WTC11 (cell line): ENCODE data around the gene FFAR2. TPM values are rescaled to one million over a fixed set of nuclear protein-coding genes. Genes with fewer than 3 reads are reported as not detected.

Source experiments
- ATAC-seq: fragments of 200-7000 bp; cut with Tn5 transposase; 2 replicates; pipeline ENCODE4 v1.10.0; 2021; ENCODE audit warnings: mild to moderate bottlenecking, moderate library complexity
- CTCF ChIA-PET: fragments of 300-600 bp; sonication (Branson Sonifier 250); formaldehyde crosslinking; loops from one replicate; lab custom pipeline; 2021; ENCODE audit warnings: antibody characterized with exemption; lab: Charles Lee
- POLR2A ChIA-PET: fragments of 350-600 bp; sonication (Branson Sonifier 250); formaldehyde crosslinking; loops from one replicate; lab custom pipeline; 2021; ENCODE audit warnings: antibody characterized with exemption; lab: Charles Lee
- DNase-seq: peaks from one replicate; pipeline ENCODE4 v3.0.0; 2021; ENCODE audit warnings: low spot score
- H3K27ac Mint-ChIP-seq: 2 replicates; pipeline ENCODE4 v1.8.0; 2021; ENCODE audit warnings: mixed read lengths
- H3K27me3 Mint-ChIP-seq: 2 replicates; pipeline ENCODE4 v1.8.0; 2021; ENCODE audit warnings: low read depth, mild to moderate bottlenecking, moderate library complexity, mixed read lengths
- H3K36me3 Mint-ChIP-seq: 2 replicates; pipeline ENCODE4 v1.8.0; 2021; ENCODE audit warnings: mixed read lengths
- H3K4me1 Mint-ChIP-seq: 2 replicates; pipeline ENCODE4 v1.8.0; 2022; ENCODE audit warnings: mixed read lengths
- H3K4me3 Mint-ChIP-seq: 2 replicates; pipeline ENCODE4 v1.8.0; 2021; ENCODE audit warnings: mild to moderate bottlenecking, moderate library complexity, mixed read lengths
- H3K9me3 Mint-ChIP-seq: 2 replicates; pipeline ENCODE4 v1.8.0; 2021; ENCODE audit warnings: mixed read lengths
- GRHL2 ChIP-seq: fragments of 250-450 bp; sonication (Bioruptor Pico); IDR thresholded peaks from 2 replicates; pipeline ENCODE4 v1.8.0; 2022; ENCODE audit warnings: mild to moderate bottlenecking, moderate library complexity; ENCODE audit not compliant: insufficient replicate concordance, severe bottlenecking
- JAZF1 ChIP-seq: fragments of 250-450 bp; sonication (Bioruptor Pico); IDR thresholded peaks from 2 replicates; pipeline ENCODE4 v1.9.0; 2021; ENCODE audit warnings: moderate library complexity, mild to moderate bottlenecking, inconsistent platforms
- ZNF232 ChIP-seq: sonication (generic); formaldehyde crosslinking; IDR thresholded peaks from 2 replicates; pipeline ENCODE4 v1.8.0; 2022; ENCODE audit warnings: mild to moderate bottlenecking, missing genetic modification reagents
- total RNA-seq: library from RNA; stranded (reverse); gene quantifications from 3 replicates; pipeline ENCODE4 v1.2.3, GENCODE V29; 2021

Gene FFAR2
- total RNA-seq, 1 experiment from 2014 or later = not detected

DNA sequence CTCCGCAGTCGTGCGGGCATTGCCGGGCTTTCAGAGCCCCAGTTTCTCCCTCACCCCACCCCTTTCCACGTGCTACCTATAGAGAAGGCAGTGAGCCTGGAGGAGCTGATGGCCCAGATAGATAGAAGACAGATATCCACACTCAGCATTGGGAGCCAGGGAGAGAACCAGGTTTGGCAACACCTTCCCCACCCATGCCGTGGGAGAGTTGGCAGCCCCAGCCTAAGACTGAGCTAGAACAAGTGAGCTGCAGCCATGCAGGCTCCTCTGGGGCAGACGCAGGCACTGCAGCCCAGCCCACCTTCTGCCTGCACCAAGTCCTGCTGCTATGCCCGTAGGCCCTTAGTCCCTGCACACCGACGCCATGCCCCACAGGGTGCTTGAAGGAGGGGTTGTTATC lies 52.6 kb downstream of the FFAR2 start:
- no peak for DNase-seq
- Mint-ChIP-seq H3K4me3 (no peak overlapping the region), H3K27ac (0 out of 2 replicates have a peak overlapping the region, but pooled peaks have one; percentile 70), H3K4me1 (peaks cover 6% of the 10 kb centered on the region), H3K27me3 (no peaks in the 10 kb centered on the region), H3K9me3 (no peaks in the 10 kb centered on the region), H3K36me3 (peaks cover 69% of the 10 kb centered on the region)
- POLR2A ChIA-PET = interaction anchor here (0.5 kb wide), 1 partner anchor 162 kb away, joined by 3 read pairs; no protein-coding TSS in a partner anchor
- CTCF ChIA-PET = interaction anchor here (1.8 kb wide), 1 partner anchor 10 kb away, joined by 5 read pairs; no protein-coding TSS in a partner anchor
- no peak for TF ChIP-seq GRHL2
- TF ChIP-seq JAZF1 (CRISPR knock-in tag) = no peak
- no peak for TF ChIP-seq ZNF232 (CRISPR knock-in tag)
- no peak for ATAC-seq

Other genes starting within 250 kb of the FFAR2 start
- 0.16 to 0.20 TPM in 2 of 3 replicates, not detected in the other for gene FAM187B, start 219.5 kb upstream of the FFAR2 start, total RNA-seq
- 126 to 132 TPM (median 130 TPM) in 3 replicates for gene LSR, start 199.3 kb upstream of the FFAR2 start, total RNA-seq
- 109 to 127 TPM (median 120 TPM) in 3 replicates for gene USF2, start 179.3 kb upstream of the FFAR2 start, total RNA-seq
- gene HAMP, start 165.7 kb upstream of the FFAR2 start, total RNA-seq = 0.11 to 0.22 TPM (median 0.14 TPM) in 3 replicates
- 0.23 to 0.53 TPM (median 0.46 TPM) in 3 replicates for gene MAG, start 156.1 kb upstream of the FFAR2 start, total RNA-seq
- gene CD22, start 119.1 kb upstream of the FFAR2 start, total RNA-seq = 0.28 to 1.1 TPM (median 0.55 TPM) in 3 replicates
- gene FFAR1, start 100.4 kb upstream of the FFAR2 start, total RNA-seq = 0.07 TPM in 1 of 3 replicates, not detected in the others
- not detected in 3 replicates for gene FFAR3, start 89.8 kb upstream of the FFAR2 start, total RNA-seq
- not detected in 3 replicates for gene GPR42, start 77.2 kb upstream of the FFAR2 start, total RNA-seq
- 1.3 to 3.2 TPM (median 1.7 TPM) in 3 replicates for gene KRTDAP, start 42.2 kb downstream of the FFAR2 start, total RNA-seq
- 284 to 302 TPM (median 285 TPM) in 3 replicates for gene DMKN, start 65.4 kb downstream of the FFAR2 start, total RNA-seq
- 0.15 to 0.39 TPM in 2 of 3 replicates, not detected in the other for gene SBSN, start 80.1 kb downstream of the FFAR2 start, total RNA-seq
- 0.20 to 0.30 TPM in 2 of 3 replicates, not detected in the other for gene GAPDHS, start 85.2 kb downstream of the FFAR2 start, total RNA-seq
- 132 to 135 TPM (median 132 TPM) in 3 replicates for gene TMEM147, start 97.4 kb downstream of the FFAR2 start, total RNA-seq
- gene ATP4A, start 115.4 kb downstream of the FFAR2 start, total RNA-seq = 0.59 to 1.2 TPM (median 1.1 TPM) in 3 replicates
- not detected in 3 replicates for gene PMIS2, start 137.9 kb downstream of the FFAR2 start, total RNA-seq
- gene HAUS5, start 164.5 kb downstream of the FFAR2 start, total RNA-seq = 23.5 to 25.4 TPM (median 24.4 TPM) in 3 replicates
- gene RBM42, start 180.8 kb downstream of the FFAR2 start, total RNA-seq = 84.7 to 94.9 TPM (median 88.6 TPM) in 3 replicates
- 1.4 to 1.9 TPM (median 1.7 TPM) in 3 replicates for gene ETV2, start 193.5 kb downstream of the FFAR2 start, total RNA-seq
- gene COX6B1, start 200.1 kb downstream of the FFAR2 start, total RNA-seq = 523 to 536 TPM (median 526 TPM) in 3 replicates
- 1.6 to 3.0 TPM (median 2.7 TPM) in 3 replicates for gene UPK1A, start 218.3 kb downstream of the FFAR2 start, total RNA-seq